Measurements from ENCODE around the gene RORB.
"Not testable (repeated sequence)": the region's sequence is repeated elsewhere in the genome, so short reads cannot be mapped to it uniquely, and the experiment has no call there.

RORB gene

DNA sequence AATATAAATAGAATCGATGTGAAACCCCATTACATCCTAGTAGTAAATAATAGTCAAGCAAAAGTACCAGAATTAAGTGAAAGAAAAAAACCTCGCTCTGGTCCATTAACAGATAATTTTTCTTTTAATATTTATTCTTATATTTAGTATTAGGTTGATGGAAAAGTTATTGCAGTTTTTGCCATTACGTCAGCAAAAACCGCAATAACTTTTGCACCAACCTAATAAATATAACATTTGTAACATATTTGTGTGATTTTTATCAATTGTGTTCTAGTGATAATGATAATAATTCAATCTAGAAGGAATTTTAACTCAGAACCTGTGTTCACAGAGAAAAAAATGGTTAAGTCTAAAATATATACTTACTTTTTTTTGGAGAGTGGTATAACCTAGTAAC is 16.1 kb downstream of the RORB start:
- DNase-seq (ENCODE audit: low spot score) = no peak

GRCh38 chr9:74517188-74517587 is 20.1 kb downstream of the RORB start:
- DNase-seq (ENCODE audit: low spot score) = no peak

DNA sequence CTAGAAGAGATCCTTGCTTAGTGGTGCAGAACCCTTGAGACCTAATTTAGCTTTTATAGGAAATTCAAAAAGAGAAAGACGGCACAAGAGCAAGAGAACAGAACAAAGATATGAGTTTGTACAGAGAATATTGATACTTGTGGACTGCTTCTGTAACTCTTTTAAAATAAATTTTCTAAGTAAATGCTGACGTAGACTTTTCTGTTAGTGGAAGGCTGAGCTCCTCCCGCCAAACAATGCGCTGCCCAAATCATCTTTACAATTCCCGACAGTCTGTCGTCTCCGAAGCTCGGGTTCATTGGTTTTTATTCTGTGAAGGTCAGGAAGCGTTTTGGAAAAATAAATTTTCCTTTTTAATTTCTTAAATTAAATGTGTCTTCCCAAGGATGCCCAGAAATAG is 22.3 kb downstream of the RORB start:
- no peak for DNase-seq (ENCODE audit: low spot score)

- no peak for DNase-seq (ENCODE audit: low spot score)
Observed at GRCh38 chr9:74521009-74521408, 23.9 kb downstream of the RORB start.

DNA sequence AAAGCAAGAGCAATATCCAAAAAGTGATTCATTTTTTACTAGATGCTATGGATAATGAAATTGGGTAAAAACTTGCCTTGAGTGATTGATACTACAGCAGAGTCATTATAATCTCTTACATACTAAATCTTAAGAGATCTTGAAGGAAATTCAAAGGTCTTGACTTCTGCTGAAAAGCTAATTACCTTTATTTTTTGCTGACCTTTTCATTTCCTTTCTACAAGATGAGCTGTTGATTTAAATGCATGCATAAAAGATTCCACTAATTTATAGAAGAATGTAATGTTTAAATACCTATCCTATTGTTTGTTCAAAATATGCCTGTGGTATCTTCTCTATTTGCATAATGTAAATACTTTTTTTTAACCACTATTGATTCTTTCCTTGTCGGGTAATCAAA is 27.2 kb downstream of the RORB start:
- no peak for DNase-seq (ENCODE audit: low spot score)

DNA sequence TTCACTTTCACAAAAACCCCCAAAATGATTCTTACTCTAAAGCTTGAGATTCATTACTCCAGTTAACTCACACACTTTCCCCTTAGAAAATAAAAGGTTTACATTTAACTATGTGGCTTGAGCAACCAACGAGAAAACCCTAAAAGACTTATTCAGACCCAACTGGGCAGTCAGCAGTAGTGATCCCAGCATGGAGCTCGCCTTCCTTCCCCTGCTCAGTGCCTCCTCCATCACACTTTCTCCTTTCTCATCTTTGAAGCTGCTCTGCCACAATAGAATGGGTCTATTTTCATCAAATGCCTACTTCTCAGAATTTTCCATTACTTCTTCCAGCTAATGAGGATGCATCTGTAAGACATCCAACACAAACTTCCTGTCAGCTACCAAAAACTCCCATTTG is 29.1 kb downstream of the RORB start:
- DNase-seq (ENCODE audit: low spot score) = no peak

GRCh38 chr9:74527718-74528117 is 30.6 kb downstream of the RORB start:
- DNase-seq (ENCODE audit: low spot score) = no peak

GRCh38 chr9:74528207-74528606 is 31.1 kb downstream of the RORB start:
- DNase-seq (ENCODE audit: low spot score) = no peak

GRCh38 chr9:74530458-74530857 is 33.3 kb downstream of the RORB start:
- not testable (repeated sequence) for DNase-seq (ENCODE audit: low spot score)

DNA sequence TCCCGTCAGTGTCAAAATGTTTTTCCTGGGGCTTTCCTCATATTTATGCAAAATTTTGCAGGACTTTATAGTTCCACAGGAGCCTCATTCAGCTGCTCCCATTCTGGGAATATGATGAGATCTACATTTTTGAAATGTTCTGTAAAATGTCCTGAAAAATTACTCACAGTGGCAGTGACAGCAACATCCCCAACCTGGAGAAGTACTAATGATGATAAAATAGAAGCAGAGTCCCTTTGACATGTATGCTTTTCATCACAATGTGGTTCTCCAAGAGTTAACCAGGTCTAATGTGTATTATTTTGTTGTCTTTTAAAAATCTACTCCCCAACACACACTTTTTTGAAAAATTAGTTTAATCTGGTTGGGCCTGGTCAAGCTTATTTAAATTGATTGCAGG is 36.1 kb downstream of the RORB start:
- DNase-seq (ENCODE audit: low spot score) = no peak

DNA sequence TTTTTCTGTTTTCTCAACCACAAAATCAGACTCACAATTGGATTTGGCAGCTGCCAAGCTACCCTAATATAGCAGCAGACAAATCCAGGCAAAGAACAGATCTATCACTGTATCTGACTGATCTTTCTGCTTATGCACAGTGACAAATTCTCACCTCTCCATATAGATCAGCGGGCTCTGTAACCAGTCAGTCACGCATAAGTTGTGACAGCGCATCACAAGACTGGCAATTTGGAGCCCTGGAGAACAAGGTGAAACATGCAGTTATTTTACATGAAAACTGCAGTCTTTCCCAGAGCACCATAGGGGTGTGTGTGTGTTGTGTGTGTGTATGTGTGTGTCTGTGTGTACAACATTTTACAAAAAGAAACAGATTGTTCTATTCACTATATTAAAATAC is 37.7 kb downstream of the RORB start:
- no peak for DNase-seq (ENCODE audit: low spot score)

DNA sequence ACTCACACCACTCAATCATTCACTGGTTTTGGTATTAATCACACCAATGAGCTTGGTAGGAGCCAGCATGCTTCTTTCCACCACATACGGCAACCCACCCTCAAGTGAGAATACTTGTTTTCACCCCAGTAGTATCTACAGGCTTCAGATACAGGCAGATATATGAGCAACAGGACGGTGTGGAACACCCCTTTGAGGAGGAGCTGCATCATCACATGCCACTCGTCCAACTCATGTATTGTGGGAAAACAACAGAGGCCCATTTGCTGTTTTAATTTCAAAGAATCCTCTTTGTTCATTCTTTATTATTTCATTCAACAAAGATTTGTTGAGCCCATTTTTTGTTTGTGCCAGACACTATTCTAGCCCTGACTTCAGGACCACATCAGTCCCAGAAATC is 46.0 kb downstream of the RORB start:
- DNase-seq (ENCODE audit: low spot score) = no peak

GRCh38 chr9:74551266-74551665 is 54.1 kb downstream of the RORB start:
- DNase-seq (ENCODE audit: low spot score) = no peak

DNA sequence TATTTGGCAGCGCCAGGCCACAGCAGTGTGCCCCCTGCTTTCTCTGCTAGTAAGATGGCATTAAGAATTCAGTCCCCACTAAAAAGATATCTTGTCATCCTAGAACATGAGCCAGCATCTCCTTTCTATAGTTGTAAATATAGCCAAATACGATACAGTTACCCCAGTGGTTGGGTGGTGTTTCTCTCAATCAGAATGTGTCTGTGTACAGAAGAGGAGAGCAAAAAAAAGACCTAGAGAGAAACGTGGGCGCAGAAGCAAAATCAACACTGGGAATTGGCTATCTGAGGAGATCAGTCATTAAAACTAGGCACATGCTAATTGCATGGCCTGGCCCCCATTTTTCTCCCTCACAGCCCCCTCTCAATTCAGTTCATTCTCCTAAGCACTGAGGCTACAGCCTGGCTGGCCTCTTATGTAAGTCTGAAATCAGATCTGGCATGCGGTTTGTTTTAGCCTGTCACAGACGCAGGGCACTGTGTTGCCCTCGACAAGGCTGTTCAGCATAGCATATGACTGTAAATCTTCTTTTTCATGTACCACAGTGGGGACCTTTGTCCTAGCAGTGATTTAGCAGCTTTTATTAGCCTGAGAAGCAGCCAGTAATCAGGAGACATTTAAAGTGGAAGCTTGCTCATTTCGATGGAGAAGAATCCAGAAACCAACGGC is 57.8 kb downstream of the RORB start:
- DNase-seq (ENCODE audit: low spot score) = peak; percentile 9

GRCh38 chr9:74555565-74555964 is 58.4 kb downstream of the RORB start:
- DNase-seq (ENCODE audit: low spot score) = no peak

DNA sequence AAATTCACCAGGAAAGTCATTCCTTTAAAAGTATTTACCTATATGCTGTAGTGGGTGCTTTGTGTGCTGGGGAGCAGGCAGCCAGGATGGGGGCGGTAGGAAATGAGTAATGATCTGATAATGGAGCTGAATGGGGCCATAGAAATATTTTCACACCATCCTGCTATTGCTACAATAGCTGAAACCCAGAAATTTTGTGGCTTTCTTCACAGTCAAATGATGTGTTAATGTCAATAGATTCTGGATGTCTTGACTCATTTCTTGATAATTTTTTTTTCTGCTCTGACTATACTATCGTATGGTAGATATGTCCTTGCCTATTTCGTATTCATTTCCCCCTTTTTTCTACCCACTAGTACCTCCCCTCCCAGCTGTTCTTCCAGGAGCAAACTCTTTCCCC is 59.5 kb downstream of the RORB start:
- DNase-seq (ENCODE audit: low spot score) = no peak

DNA sequence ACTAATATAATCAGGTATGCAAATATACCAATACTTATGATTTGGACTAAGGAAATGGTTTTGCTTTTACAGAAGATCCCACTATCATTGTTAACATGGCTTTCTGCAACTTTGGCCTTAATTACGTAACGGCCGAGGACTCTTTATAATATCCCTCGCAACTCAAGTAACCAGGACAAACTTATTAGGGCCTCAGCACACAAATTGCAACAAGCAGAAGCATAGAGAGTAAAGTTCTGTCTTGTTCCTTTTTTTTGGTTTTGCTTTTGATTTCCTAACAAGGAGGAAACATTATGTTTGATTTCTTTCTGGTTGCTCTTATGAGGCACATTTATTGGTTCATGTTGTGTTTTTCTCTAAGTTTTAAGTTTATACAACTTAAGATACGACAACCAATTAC is 60.4 kb downstream of the RORB start:
- no peak for DNase-seq (ENCODE audit: low spot score)

GRCh38 chr9:74562611-74563010 is 65.5 kb downstream of the RORB start:
- DNase-seq (ENCODE audit: low spot score) = no peak

GRCh38 chr9:74570879-74571512 is 73.9 kb downstream of the RORB start:
- peak; percentile 33 for DNase-seq (ENCODE audit: low spot score)

DNA sequence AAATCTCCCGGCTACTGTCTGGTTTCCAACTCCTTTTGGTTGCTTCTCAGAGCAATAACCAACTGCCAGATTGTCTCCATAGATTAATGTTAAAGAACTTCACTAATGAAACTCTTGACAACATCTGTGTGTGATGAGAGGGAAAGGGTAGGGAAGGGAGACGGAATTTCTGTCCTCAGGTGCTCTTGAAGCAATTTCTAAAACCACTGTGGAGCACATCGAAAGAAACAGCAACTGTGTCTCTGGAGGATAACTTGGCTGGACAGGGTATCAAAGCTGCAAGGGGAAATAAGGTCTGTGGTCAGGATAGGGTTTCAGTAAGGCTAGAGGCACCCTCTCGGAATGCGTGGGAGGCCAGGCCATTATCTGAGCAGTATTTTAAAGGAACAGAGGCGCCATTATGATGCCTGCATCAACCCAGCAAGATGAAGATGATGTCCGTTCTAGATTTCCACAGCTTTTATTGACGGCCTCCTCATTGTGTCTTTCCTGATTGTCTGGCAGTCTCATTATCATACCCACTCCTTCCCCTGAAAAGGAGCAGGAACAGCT is 76.6 kb downstream of the RORB start:
- no peak for DNase-seq (ENCODE audit: low spot score)

DNA sequence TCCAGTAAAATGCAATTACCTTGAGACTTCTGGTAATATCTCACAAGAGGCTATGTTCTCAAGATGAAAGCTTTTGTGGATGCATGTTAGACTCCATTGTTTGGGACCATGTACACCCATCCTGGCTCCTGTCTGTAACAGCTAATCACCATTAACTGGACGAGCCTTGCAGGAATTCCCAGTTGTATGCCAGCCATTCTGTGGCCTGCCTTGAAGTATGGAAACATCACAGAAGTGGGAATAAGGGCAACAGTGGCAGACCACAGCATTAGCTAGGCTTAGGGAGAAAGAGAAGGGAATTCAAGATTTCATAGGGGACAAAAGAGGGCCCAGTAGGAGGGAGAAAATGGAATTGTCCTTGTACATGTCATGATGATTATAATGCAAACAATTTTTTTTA is 79.0 kb downstream of the RORB start:
- no peak for DNase-seq (ENCODE audit: low spot score)

DNA sequence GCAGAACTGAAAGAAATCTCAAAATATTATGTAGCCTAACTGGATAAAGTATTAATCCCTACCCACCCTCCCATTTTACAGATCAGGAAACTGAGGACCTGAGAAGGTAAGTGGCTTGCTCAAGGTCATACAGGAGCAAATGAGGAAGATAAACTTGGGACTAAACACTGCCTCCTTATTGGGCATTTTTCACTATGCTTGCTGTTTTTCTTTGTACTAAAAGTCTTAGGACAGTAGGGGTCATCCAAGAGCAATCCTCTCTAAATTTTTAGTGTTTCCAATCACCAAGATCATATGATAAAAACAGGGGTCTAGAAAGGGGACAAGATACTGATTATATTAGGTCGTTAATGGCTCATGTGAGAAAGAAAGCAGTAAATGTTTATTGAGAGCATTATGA is 80.8 kb downstream of the RORB start:
- peak; percentile 3 for DNase-seq (ENCODE audit: low spot score)

DNA sequence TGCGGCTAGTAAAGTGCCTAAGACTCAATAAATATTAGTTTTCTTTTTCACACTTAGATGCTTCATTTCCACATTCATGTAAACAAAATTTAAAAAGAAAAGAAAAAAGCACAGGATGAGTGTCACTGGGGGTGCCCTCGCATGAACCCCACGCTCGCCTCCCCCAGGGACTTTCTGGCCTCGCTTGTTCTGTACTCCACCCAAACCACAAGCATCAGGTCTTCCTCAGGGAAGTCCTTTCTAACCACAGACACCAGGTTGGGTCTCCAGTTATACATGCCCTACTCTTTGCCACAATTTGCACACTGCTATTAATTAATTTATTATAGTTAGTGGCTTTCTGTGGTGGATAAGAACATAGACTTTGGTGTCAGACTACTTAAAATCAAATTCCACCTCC is 92.4 kb downstream of the RORB start:
- DNase-seq (ENCODE audit: low spot score) = no peak

GRCh38 chr9:74595286-74595685 is 98.2 kb downstream of the RORB start:
- no peak for DNase-seq (ENCODE audit: low spot score)

Measured in SW480 (cell line).